SJCRH30 (cell line): ENCODE measurements around the gene ULK4. TPM values are rescaled to one million over a fixed set of nuclear protein-coding genes. Genes with fewer than 3 reads are reported as not detected.
"Not testable (repeated sequence)": the region's sequence is repeated elsewhere in the genome, so short reads cannot be mapped to it uniquely, and the experiment has no call there.

ENCODE experiments used
- DNase-seq, 2 experiments: peaks; one replicate each; pipeline ENCODE4 v3.0.0-alpha.2; 2015 to 2020
- H3K27ac ChIP-seq: fragments of 250-450 bp; sonication (Bioruptor Pico); 2 replicates; pipeline ENCODE4 v1.5.1; 2020; ENCODE audit warnings: mild to moderate bottlenecking, moderate library complexity
- H3K27me3 ChIP-seq: fragments of 250-450 bp; sonication (Bioruptor Pico); 2 replicates; pipeline ENCODE4 v1.5.1; 2020; ENCODE audit warnings: mild to moderate bottlenecking, moderate library complexity
- H3K36me3 ChIP-seq: fragments of 250-450 bp; sonication (Bioruptor Pico); 2 replicates; pipeline ENCODE4 v1.5.1; 2020; ENCODE audit warnings: mild to moderate bottlenecking, moderate library complexity
- H3K4me1 ChIP-seq: fragments of 250-450 bp; sonication (Bioruptor Pico); 2 replicates; pipeline ENCODE4 v1.5.1; 2020; ENCODE audit warnings: mild to moderate bottlenecking, moderate library complexity
- H3K4me3 ChIP-seq: fragments of 250-450 bp; sonication (Bioruptor Pico); 2 replicates; pipeline ENCODE4 v1.5.1; 2020; ENCODE audit warnings: mild to moderate bottlenecking, moderate library complexity
- H3K9me3 ChIP-seq: fragments of 250-450 bp; sonication (Bioruptor Pico); replicated peaks from 2 replicates; pipeline ENCODE4 v1.5.1; 2020; ENCODE audit warnings: mild to moderate bottlenecking, moderate library complexity
- total RNA-seq: library from RNA; depleted of rRNA; stranded (reverse); fragments of >200 nt; shearing (Covaris generic); gene quantifications from 2 replicates; pipeline ENCODE4 v1.2.3, GENCODE V29; 2014

Gene ULK4
- total RNA-seq, 1 experiment from 2014 or later = 6.4 TPM

- peak overlapping the region; percentile 45 for H3K4me3 ChIP-seq
- no peaks in the 10 kb centered on the region for H3K9me3 ChIP-seq
- peaks cover 37% of the 10 kb centered on the region for H3K4me1 ChIP-seq
- peak; percentile 42 to 64 for DNase-seq
- H3K27me3 ChIP-seq = no peaks in the 10 kb centered on the region
- no peaks in the 10 kb centered on the region for H3K36me3 ChIP-seq
- H3K27ac ChIP-seq = peak overlapping the region; percentile 80
Observed at GRCh38 chr3:41683666-41684350, 278.1 kb downstream of the ULK4 start.

GRCh38 chr3:41682996-41683395, 278.9 kb downstream of the ULK4 start:
- DNase-seq = peak; percentile 7 to 22
- Histone ChIP-seq H3K4me1 (peaks cover 37% of the 10 kb centered on the region), H3K27ac (peak overlapping the region; percentile 80)

GRCh38 chr3:41682382-41682781, 279.5 kb downstream of the ULK4 start:
- H3K4me3 ChIP-seq = no peak overlapping the region
- H3K27me3 ChIP-seq = no peaks in the 10 kb centered on the region
- H3K9me3 ChIP-seq = no peaks in the 10 kb centered on the region
- peaks cover 37% of the 10 kb centered on the region for H3K4me1 ChIP-seq
- no peak for DNase-seq
- no peaks in the 10 kb centered on the region for H3K36me3 ChIP-seq
- H3K27ac ChIP-seq = peak overlapping the region; percentile 80

More at GRCh38 chr3:41682996-41683395, 278.9 kb downstream of the ULK4 start:
- Histone ChIP-seq H3K9me3 (no peaks in the 10 kb centered on the region), H3K27me3 (no peaks in the 10 kb centered on the region), H3K36me3 (no peaks in the 10 kb centered on the region), H3K4me3 (no peak overlapping the region)

- Histone ChIP-seq H3K4me1 (peaks cover 37% of the 10 kb centered on the region), H3K27ac (peak overlapping the region; percentile 80; the same call in 1 of the 2 replicates), H3K36me3 (no peaks in the 10 kb centered on the region), H3K4me3 (no peak overlapping the region), H3K9me3 (no peaks in the 10 kb centered on the region), H3K27me3 (no peaks in the 10 kb centered on the region)
- DNase-seq = peak; percentile 41 to 54
Observed at GRCh38 chr3:41681479-41681878, 280.4 kb downstream of the ULK4 start.

GRCh38 chr3:41679374-41679773, 282.5 kb downstream of the ULK4 start:
- DNase-seq = no peak
- Histone ChIP-seq H3K4me3 (no peak overlapping the region), H3K27me3 (no peaks in the 10 kb centered on the region), H3K9me3 (no peaks in the 10 kb centered on the region), H3K4me1 (peaks cover 33% of the 10 kb centered on the region), H3K27ac (no peak overlapping the region), H3K36me3 (no peaks in the 10 kb centered on the region)

- not testable (repeated sequence) for H3K36me3 ChIP-seq, H3K27ac ChIP-seq, H3K9me3 ChIP-seq, H3K27me3 ChIP-seq, DNase-seq, H3K4me3 ChIP-seq, H3K4me1 ChIP-seq
Observed at GRCh38 chr3:41675102-41675501, 286.8 kb downstream of the ULK4 start.

- Histone ChIP-seq H3K4me1 (no peaks in the 10 kb centered on the region), H3K9me3 (no peaks in the 10 kb centered on the region), H3K27ac (no peak overlapping the region), H3K27me3 (no peaks in the 10 kb centered on the region), H3K36me3 (no peaks in the 10 kb centered on the region), H3K4me3 (no peak overlapping the region)
- DNase-seq = no peak
Observed at GRCh38 chr3:41674449-41674848, 287.5 kb downstream of the ULK4 start.

GRCh38 chr3:41673650-41674049, 288.3 kb downstream of the ULK4 start:
- Histone ChIP-seq H3K9me3 (no peaks in the 10 kb centered on the region), H3K36me3 (no peaks in the 10 kb centered on the region), H3K27me3 (no peaks in the 10 kb centered on the region), H3K4me3 (no peak overlapping the region), H3K27ac (no peak overlapping the region), H3K4me1 (no peaks in the 10 kb centered on the region)
- no peak for DNase-seq

- no peaks in the 10 kb centered on the region for H3K4me1 ChIP-seq
- H3K27me3 ChIP-seq = no peaks in the 10 kb centered on the region
- H3K36me3 ChIP-seq = no peaks in the 10 kb centered on the region
- no peak overlapping the region for H3K4me3 ChIP-seq
- H3K9me3 ChIP-seq = no peaks in the 10 kb centered on the region
- no peak overlapping the region for H3K27ac ChIP-seq
- DNase-seq = no peak
Observed at GRCh38 chr3:41668379-41668778, 293.5 kb downstream of the ULK4 start.

- Histone ChIP-seq H3K4me1 (no peaks in the 10 kb centered on the region), H3K27me3 (no peaks in the 10 kb centered on the region), H3K36me3 (no peaks in the 10 kb centered on the region), H3K27ac (no peak overlapping the region), H3K9me3 (no peaks in the 10 kb centered on the region), H3K4me3 (no peak overlapping the region)
- DNase-seq = no peak
Observed at GRCh38 chr3:41662288-41662687, 299.6 kb downstream of the ULK4 start.

- Histone ChIP-seq H3K4me1 (no peaks in the 10 kb centered on the region), H3K36me3 (no peaks in the 10 kb centered on the region), H3K27me3 (no peaks in the 10 kb centered on the region), H3K27ac (no peak overlapping the region), H3K9me3 (no peaks in the 10 kb centered on the region), H3K4me3 (no peak overlapping the region)
- no peak for DNase-seq
Observed at GRCh38 chr3:41661796-41662195, 300.1 kb downstream of the ULK4 start.

- no peak for DNase-seq
- H3K36me3 ChIP-seq = no peaks in the 10 kb centered on the region
Observed at GRCh38 chr3:41660510-41660909, 301.4 kb downstream of the ULK4 start.

GRCh38 chr3:41653571-41654239, 308.2 kb downstream of the ULK4 start:
- Histone ChIP-seq H3K4me3 (no peak overlapping the region), H3K27ac (no peak overlapping the region), H3K36me3 (no peaks in the 10 kb centered on the region), H3K27me3 (no peaks in the 10 kb centered on the region), H3K9me3 (no peaks in the 10 kb centered on the region), H3K4me1 (no peaks in the 10 kb centered on the region)
- no peak for DNase-seq

More at GRCh38 chr3:41660510-41660909, 301.4 kb downstream of the ULK4 start:
- no peaks in the 10 kb centered on the region for H3K9me3 ChIP-seq
- H3K4me1 ChIP-seq = no peaks in the 10 kb centered on the region
- no peak overlapping the region for H3K4me3 ChIP-seq
- no peaks in the 10 kb centered on the region for H3K27me3 ChIP-seq
- H3K27ac ChIP-seq = no peak overlapping the region

- no peak overlapping the region for H3K27ac ChIP-seq
- H3K4me1 ChIP-seq = no peaks in the 10 kb centered on the region
- DNase-seq = no peak
- H3K36me3 ChIP-seq = no peaks in the 10 kb centered on the region
- no peaks in the 10 kb centered on the region for H3K9me3 ChIP-seq
- H3K4me3 ChIP-seq = no peak overlapping the region
- H3K27me3 ChIP-seq = no peaks in the 10 kb centered on the region
Observed at GRCh38 chr3:41652931-41653330, 309.0 kb downstream of the ULK4 start.

GRCh38 chr3:41652506-41652905, 309.4 kb downstream of the ULK4 start:
- Histone ChIP-seq H3K27me3 (no peaks in the 10 kb centered on the region), H3K36me3 (no peaks in the 10 kb centered on the region), H3K4me1 (no peaks in the 10 kb centered on the region), H3K4me3 (no peak overlapping the region), H3K9me3 (no peaks in the 10 kb centered on the region), H3K27ac (no peak overlapping the region)
- DNase-seq = no peak

- Histone ChIP-seq H3K36me3 (no peaks in the 10 kb centered on the region), H3K27ac (no peak overlapping the region), H3K4me3 (no peak overlapping the region), H3K4me1 (no peaks in the 10 kb centered on the region), H3K27me3 (no peaks in the 10 kb centered on the region), H3K9me3 (no peaks in the 10 kb centered on the region)
- DNase-seq = no peak
Observed at GRCh38 chr3:41651718-41652117, 310.2 kb downstream of the ULK4 start.
